ENCODE results near the gene PDE6C. TPM values are rescaled to one million over a fixed set of nuclear protein-coding genes. Genes with fewer than 3 reads are reported as not detected.

The PDE6C gene
- total RNA-seq, 1 donor from 2014 or later = not detected

DNA sequence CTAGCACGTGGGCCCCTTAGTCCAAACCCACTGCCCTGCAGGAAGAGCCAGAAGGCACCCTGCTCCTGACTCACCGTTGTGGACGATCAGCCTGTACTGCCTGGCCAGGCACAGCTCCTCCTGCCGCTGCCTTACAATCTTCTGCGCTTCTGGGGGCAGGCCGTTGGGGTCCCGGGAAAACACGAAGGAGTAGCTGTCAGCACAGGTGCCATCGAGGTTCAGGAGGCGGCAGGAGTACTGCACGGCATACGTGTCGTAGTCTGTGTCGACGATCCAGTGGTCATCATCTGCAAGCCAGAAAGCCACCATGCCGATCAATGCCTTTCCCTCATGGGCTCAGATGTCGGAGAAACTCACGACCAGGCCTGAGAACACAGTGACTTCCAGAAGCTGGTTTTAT is 18.6 kb upstream of the PDE6C start:
- no peak for DNase-seq (ENCODE audit: low read depth, low spot score)

GRCh38 chr10:93594518-93594917 is 17.8 kb upstream of the PDE6C start:
- DNase-seq (ENCODE audit: low read depth, low spot score) = no peak

- no peak for DNase-seq (ENCODE audit: low read depth, low spot score)
Measured at GRCh38 chr10:93595378-93596161, 16.8 kb upstream of the PDE6C start.

GRCh38 chr10:93596539-93596938 is 15.8 kb upstream of the PDE6C start:
- no peak for DNase-seq (ENCODE audit: low read depth, low spot score)

- no peak for DNase-seq (ENCODE audit: low read depth, low spot score)
Measured at GRCh38 chr10:93597075-93597599, 15.2 kb upstream of the PDE6C start.

GRCh38 chr10:93598157-93598556 is 14.2 kb upstream of the PDE6C start:
- DNase-seq (ENCODE audit: low read depth, low spot score) = no peak

- DNase-seq (ENCODE audit: low read depth, low spot score) = no peak
Measured at GRCh38 chr10:93599335-93599734, 13.0 kb upstream of the PDE6C start.

- no peak for DNase-seq (ENCODE audit: low read depth, low spot score)
Measured at GRCh38 chr10:93599778-93600177, 12.6 kb upstream of the PDE6C start.

GRCh38 chr10:93600446-93601145 is 11.7 kb upstream of the PDE6C start:
- no peak for DNase-seq (ENCODE audit: low read depth, low spot score)

- DNase-seq (ENCODE audit: low read depth, low spot score) = no peak
Measured at GRCh38 chr10:93601146-93601773, 11.1 kb upstream of the PDE6C start, which contains the start of gene RBP4. TSS of gene RBP4 (minus strand) at chr10:93601235. CDS start at chr10:93601028, 207 bp downstream.

- no peak for DNase-seq (ENCODE audit: low read depth, low spot score)
Measured at GRCh38 chr10:93601774-93602162, 10.6 kb upstream of the PDE6C start.

DNA sequence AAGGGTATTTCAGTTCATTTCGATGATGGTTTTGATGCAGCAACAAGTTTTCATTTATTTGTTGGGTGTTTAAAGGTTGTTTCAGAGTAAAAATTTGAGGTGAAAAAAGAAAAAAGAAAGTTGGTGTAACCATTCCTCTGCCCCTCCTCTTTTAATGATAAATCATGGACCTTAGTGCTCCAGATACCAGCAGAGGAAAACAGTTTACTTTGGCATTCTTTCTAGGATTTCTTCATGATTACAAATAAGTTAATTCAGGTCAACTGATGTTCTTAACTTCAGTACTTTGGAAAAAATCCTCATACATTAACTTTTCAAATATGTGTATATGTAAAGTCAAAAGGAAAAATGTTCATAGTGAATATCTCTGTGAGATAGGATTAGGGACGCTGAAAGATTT is 9.3 kb upstream of the PDE6C start:
- no peak for DNase-seq (ENCODE audit: low read depth, low spot score)

DNA sequence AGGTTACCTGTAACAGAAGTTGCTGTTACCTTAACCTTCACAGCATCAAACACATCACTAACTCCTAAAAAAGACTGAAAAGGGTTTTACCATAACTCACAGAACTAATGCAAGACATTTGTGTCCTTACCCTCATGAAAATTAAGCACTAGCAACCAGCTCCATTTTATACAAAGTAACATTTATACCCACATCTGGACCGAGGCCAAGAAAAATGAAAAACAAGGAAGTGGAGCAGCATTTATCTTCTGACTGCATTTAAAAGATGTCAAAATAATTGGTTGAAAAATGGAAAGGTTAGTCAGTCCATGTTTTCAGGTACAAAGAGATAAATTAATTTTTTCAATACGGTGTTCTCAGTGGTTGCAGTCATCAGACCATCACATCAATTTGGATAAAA is 8.2 kb upstream of the PDE6C start:
- no peak for DNase-seq (ENCODE audit: low read depth, low spot score)

DNA sequence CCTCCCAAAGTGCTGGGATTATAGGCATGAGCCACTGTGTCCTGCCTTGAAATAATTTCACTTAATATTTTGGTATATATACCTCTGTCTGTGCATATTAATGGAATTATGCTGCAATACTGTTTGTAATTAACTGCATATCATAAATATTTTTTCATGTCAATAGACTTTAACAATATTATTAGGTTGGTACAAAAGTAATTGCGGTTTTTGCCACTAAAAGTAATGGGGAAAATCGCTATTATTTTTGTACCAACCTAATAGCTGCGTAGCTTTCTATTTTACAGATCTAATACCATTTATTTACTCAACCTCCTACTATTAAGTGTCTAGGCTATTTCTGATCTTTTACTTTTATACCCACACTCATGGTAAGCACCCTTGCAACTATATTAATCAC is 3.9 kb upstream of the PDE6C start:
- DNase-seq (ENCODE audit: low read depth, low spot score) = no peak

GRCh38 chr10:93613126-93613525 is 789 bp downstream of the PDE6C start:
- no peak for DNase-seq (ENCODE audit: low read depth, low spot score)

- no peak for DNase-seq (ENCODE audit: low read depth, low spot score)
Measured at GRCh38 chr10:93614101-93614825, 1.9 kb downstream of the PDE6C start.

GRCh38 chr10:93615576-93616235 is 3.4 kb downstream of the PDE6C start:
- no peak for DNase-seq (ENCODE audit: low read depth, low spot score)

DNA sequence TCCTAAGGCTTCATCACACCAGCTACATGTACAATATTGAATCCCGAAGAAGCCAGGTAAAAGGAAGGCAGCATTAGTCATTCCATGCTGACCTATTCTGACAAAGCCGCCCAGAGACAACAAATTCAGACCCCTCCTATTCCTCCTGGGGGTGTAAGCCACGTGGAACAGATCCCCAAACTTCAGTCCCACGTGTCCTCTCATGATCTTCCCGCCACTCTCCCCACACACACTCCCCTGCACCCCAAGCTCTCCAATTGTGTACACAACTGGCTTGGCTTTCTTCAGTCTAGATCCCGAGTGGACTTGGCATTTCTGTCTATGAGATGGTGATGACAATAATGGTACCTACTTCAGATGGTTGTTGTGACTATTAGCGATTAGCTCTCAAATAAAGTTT is 8.6 kb downstream of the PDE6C start:
- DNase-seq (ENCODE audit: low read depth, low spot score) = no peak

- no peak for DNase-seq (ENCODE audit: low read depth, low spot score)
Measured at GRCh38 chr10:93622942-93623341, 10.6 kb downstream of the PDE6C start.

- DNase-seq (ENCODE audit: low read depth, low spot score) = no peak
Measured at GRCh38 chr10:93628858-93629257, 16.5 kb downstream of the PDE6C start.
